Measurements from ENCODE around the gene CAMK2A. TPM values are rescaled to one million over a fixed set of nuclear protein-coding genes. Genes with fewer than 3 reads are reported as not detected.

Gene CAMK2A
- total RNA-seq, 2 donors from 2014 or later, result not detected

GRCh38 chr5:150246835-150247234, 42.7 kb downstream of the CAMK2A start:
- Mint-ChIP-seq H3K27me3 (ENCODE audit: low read depth) (peaks cover 6% of the 10 kb centered on the region), H3K36me3 (ENCODE audit: insufficient read depth in 2 of 2) (no peaks in the 10 kb centered on the region), H3K4me3 (no peak overlapping the region), H3K9me3 (no peaks in the 10 kb centered on the region), H3K4me1 (ENCODE audit: low read depth) (no peaks in the 10 kb centered on the region), H3K27ac (no peak overlapping the region)
- DNase-seq, result no peak
- ATAC-seq (replicated peaks in 1 of 2), result no peak

DNA sequence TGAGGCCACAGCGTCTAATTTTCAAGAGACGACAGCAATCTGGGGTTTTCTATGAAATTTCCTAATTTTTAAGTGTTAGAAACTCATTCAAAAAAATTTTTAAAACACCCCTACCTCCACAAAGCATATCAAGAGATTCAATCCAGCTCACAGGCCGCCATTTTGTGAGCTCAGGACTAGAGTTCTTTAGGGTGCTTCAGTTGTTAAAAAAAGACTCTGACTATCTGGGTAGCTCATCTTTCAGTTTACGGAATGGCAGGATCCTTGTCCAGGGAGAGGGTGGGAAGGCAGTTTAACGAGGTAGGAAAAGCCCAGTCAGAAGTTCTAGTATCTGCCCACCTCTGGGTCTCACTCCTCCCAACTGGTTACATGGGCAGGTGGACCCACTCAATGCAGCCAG, 43.1 kb downstream of the CAMK2A start:
- ATAC-seq (replicated peaks in 1 of 2) (no peak), DNase-seq (no peak)
- Mint-ChIP-seq H3K9me3 (no peaks in the 10 kb centered on the region), H3K36me3 (ENCODE audit: insufficient read depth in 2 of 2) (no peaks in the 10 kb centered on the region), H3K27ac (no peak overlapping the region), H3K4me1 (ENCODE audit: low read depth) (no peaks in the 10 kb centered on the region), H3K27me3 (ENCODE audit: low read depth) (peaks cover 6% of the 10 kb centered on the region), H3K4me3 (no peak overlapping the region)

DNA sequence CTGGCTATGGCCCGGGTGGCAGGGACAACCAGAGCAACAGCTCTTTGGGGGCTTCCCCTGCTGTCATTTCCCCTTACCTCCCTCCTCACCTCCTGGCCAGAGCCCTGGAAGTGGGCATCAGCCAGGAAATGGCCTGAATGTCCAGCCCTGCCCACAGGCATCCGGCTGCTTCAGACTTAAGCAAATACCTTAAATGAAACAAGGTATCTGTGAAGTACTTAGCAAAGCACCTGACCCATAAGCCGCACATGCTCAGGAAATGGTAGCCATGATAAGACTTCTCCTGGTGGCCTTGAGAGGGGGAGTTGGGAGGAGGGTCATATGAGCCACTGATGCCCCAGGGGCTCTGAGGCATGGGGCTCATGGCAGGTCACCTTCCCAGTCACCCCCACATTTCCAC, 43.8 kb downstream of the CAMK2A start:
- ATAC-seq (replicated peaks in 1 of 2) (no peak), DNase-seq (no peak)
- Mint-ChIP-seq H3K9me3 (no peaks in the 10 kb centered on the region), H3K27me3 (ENCODE audit: low read depth) (peaks cover 6% of the 10 kb centered on the region), H3K27ac (no peak overlapping the region), H3K36me3 (ENCODE audit: insufficient read depth in 2 of 2) (no peaks in the 10 kb centered on the region), H3K4me3 (no peak overlapping the region), H3K4me1 (ENCODE audit: low read depth) (no peaks in the 10 kb centered on the region)

- ATAC-seq (replicated peaks in 1 of 2) (no peak), DNase-seq (no peak)
- Mint-ChIP-seq H3K4me1 (ENCODE audit: low read depth) (no peaks in the 10 kb centered on the region), H3K9me3 (no peaks in the 10 kb centered on the region), H3K27ac (no peak overlapping the region), H3K4me3 (no peak overlapping the region), H3K27me3 (ENCODE audit: low read depth) (peaks cover 6% of the 10 kb centered on the region), H3K36me3 (ENCODE audit: insufficient read depth in 2 of 2) (no peaks in the 10 kb centered on the region)
These were observed 44.3 kb downstream of the CAMK2A start for GRCh38 chr5:150245111-150245789.

DNA sequence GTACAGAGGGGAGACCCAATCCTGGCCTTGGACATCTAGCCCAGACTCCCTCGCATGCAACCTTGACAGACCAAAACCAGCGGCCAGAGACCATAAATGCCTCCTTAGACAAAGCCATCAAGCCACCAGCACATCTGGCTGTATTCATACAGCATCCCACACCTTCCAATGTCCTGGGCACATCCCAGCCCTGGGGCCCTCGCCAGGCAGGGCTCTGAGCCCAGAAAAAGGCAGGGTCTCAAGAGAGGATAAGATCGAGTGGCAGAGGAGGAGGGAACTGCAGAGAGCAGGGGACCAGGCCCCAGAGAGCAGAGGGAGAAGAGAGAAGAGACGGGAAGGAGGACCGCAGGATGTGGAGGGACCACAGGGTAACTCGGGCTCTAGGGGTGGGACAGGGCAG, 45.4 kb downstream of the CAMK2A start:
- H3K4me3 Mint-ChIP-seq, result no peak overlapping the region
- no peak overlapping the region for H3K27ac Mint-ChIP-seq
- H3K4me1 Mint-ChIP-seq (ENCODE audit: low read depth), result no peaks in the 10 kb centered on the region
- H3K36me3 Mint-ChIP-seq (ENCODE audit: insufficient read depth in 2 of 2), result no peaks in the 10 kb centered on the region
- ATAC-seq (replicated peaks in 1 of 2) (no peak), DNase-seq (no peak)
- no peaks in the 10 kb centered on the region for H3K9me3 Mint-ChIP-seq
- peaks cover under 1% of the 10 kb centered on the region for H3K27me3 Mint-ChIP-seq (ENCODE audit: low read depth)

- no peak for DNase-seq
- Mint-ChIP-seq H3K4me1 (ENCODE audit: low read depth) (no peaks in the 10 kb centered on the region), H3K27ac (no peak overlapping the region), H3K9me3 (no peaks in the 10 kb centered on the region), H3K36me3 (ENCODE audit: insufficient read depth in 2 of 2) (no peaks in the 10 kb centered on the region), H3K27me3 (ENCODE audit: low read depth) (no peaks in the 10 kb centered on the region), H3K4me3 (no peak overlapping the region)
- no peak for ATAC-seq (replicated peaks in 1 of 2)
These were observed 46.0 kb downstream of the CAMK2A start for GRCh38 chr5:150243590-150243989.

DNA sequence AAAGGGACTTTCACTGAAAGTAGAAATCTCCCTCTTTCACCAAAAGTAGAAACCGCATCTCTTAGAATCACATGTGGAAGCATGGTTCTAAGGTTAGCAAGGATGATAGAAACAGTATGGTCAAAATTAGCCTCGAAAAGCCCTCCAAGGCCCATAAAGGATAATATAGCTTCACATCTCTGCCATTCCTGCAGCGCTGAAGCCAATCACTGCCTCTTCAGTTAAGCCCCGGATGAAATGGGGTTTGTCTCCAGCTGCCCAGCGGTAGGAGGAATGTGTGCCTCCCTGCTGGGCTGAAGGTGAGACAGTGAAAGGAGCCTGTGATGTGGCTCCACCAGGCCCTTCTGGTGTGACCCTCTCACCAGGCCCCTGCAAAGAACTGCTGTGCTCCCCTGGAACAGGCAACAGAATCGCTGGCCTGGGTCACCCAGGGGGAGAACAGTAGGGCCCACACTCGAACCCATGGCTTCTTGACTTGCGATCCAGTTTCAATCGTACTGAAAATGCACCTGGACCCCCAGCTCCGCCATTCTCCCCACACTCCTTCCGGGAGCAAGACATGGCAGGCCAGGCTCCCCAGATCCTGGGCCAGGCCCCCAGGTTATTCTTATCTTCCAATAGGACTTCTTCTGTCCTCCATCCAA, 47.2 kb downstream of the CAMK2A start:
- no peak for DNase-seq
- ATAC-seq (replicated peaks in 1 of 2), result no peak
- no peak overlapping the region for H3K4me3 Mint-ChIP-seq
- H3K27me3 Mint-ChIP-seq (ENCODE audit: low read depth), result no peaks in the 10 kb centered on the region
- no peaks in the 10 kb centered on the region for H3K36me3 Mint-ChIP-seq (ENCODE audit: insufficient read depth in 2 of 2)
- no peaks in the 10 kb centered on the region for H3K4me1 Mint-ChIP-seq (ENCODE audit: low read depth)
- H3K27ac Mint-ChIP-seq, result no peak overlapping the region
- no peaks in the 10 kb centered on the region for H3K9me3 Mint-ChIP-seq

DNA sequence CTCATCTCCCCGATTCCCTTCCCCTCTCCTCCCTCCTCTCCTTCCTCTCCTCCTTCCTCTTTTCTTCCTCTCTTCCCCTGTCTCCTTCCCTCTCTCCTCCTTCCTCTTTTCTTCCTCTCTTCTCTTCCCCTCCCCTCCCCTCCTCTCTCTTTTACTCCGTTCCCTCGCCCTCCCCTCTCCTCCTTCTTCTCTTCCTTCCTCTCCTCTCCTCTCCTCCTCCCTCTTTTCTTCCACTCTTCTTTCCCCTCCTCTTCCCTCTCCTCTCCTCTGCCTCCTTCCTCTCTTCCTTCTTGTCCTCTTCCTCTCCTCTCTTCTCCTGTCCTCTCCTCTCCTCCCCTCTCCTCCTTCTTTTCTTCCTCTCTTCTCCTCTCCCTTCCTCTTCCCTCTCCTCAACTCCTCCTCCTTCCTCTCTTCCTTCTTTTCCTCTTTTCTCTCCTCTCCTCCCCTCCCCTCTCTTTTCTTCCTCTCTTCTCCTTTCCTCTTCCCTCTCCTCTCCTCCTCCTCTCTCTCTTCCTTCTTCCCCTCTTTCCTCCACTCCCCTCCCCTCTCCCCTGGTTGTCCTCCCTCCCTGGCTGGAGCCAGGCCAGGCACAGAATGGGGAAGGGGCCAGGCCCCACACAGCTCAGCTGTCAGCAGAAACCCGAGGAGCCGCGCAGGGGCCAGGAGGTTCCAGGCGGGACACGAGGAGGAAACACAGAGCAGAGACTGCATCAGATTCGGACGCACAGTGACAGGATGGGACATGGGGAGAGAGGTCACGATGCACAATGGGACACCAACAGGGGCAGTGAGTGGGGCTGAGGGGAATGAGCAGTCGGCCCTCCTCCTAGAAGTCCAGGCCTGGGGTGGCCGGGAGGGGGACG, 48.0 kb downstream of the CAMK2A start:
- ATAC-seq (replicated peaks in 1 of 2) (no peak), DNase-seq (no peak)
- no peaks in the 10 kb centered on the region for H3K9me3 Mint-ChIP-seq
- H3K4me3 Mint-ChIP-seq, result no peak overlapping the region
- H3K27me3 Mint-ChIP-seq (ENCODE audit: low read depth), result no peaks in the 10 kb centered on the region
- no peak overlapping the region for H3K27ac Mint-ChIP-seq
- H3K36me3 Mint-ChIP-seq (ENCODE audit: insufficient read depth in 2 of 2), result no peaks in the 10 kb centered on the region
- no peaks in the 10 kb centered on the region for H3K4me1 Mint-ChIP-seq (ENCODE audit: low read depth)

DNA sequence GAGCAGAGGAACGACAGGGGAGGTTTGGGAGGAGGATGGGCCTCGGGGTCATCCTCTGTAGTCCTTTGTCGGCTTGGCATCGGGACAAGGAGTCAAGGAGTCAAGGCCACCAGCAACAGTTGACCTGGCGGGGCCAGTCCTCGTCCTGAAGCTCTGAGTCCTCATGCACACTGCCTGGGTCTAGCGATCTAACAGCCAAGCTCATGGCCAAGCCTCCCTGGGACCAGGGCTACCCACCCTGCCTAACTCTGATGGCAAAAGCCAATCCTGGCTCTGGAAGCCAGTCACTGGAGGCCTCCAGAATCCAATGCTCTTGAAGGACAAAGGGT, 49.8 kb downstream of the CAMK2A start:
- Mint-ChIP-seq H3K27me3 (ENCODE audit: low read depth) (no peaks in the 10 kb centered on the region), H3K4me3 (no peak overlapping the region), H3K4me1 (ENCODE audit: low read depth) (no peaks in the 10 kb centered on the region), H3K36me3 (ENCODE audit: insufficient read depth in 2 of 2) (no peaks in the 10 kb centered on the region), H3K27ac (no peak overlapping the region), H3K9me3 (no peaks in the 10 kb centered on the region)
- DNase-seq, result no peak
- no peak for ATAC-seq (replicated peaks in 1 of 2)

DNA sequence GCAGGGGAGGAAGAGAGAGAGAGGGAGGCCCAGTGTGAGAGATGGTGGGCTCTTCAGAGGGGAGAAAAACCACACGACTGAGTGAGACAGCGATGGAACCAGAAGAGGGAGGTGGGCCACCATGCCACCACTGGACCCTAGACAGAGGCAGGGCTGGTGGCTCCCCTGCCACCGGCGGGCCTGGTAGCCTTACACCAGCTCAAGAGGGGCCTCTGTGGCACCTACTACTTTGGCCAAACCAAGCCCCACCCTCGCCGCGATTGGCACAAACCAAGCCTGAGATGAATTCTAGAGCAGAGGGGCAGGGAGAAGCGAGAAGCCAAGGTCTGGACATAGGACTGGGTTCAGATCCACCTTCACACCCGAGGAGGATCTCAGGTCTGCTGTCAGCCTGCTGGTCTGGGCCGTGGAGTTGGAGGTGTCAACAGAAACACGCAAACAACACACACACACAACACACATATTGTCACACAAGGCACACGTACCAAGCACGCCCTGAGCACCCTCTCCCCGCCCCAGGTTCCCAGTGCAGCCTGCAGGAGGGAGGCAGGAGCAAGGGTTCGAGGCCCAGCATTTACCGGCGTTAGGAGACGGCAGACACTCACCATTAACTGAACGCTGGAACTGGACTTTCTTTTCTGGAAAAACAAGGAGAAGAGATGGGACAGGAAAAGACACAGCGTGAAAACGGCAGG, 50.3 kb downstream of the CAMK2A start:
- Mint-ChIP-seq H3K4me3 (no peak overlapping the region), H3K27ac (no peak overlapping the region)

DNA sequence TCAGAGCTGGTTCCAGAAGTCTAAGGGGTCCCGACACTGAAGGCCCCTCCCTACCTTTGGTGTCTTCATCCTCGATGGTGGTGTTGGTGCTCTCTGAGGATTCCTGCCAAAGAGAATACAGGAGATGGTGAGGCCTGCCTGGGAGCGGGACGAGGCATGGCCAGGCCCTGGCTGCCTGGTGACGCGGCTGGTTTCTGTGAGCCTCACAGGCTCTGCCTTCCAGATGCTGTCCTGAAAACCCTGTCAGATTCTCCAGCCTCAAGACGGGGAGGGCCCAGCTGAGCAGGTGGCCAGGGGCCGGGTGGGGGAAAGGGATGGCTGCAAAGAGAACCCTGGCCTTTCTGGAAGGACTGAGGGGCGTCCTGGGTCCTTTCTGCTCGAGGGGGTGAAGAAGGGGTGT, 50.9 kb downstream of the CAMK2A start:
- ATAC-seq (replicated peaks in 1 of 2) (no peak), DNase-seq (no peak)
- no peaks in the 10 kb centered on the region for H3K36me3 Mint-ChIP-seq (ENCODE audit: insufficient read depth in 2 of 2)
- H3K27me3 Mint-ChIP-seq (ENCODE audit: low read depth), result no peaks in the 10 kb centered on the region
- no peaks in the 10 kb centered on the region for H3K9me3 Mint-ChIP-seq
- no peak overlapping the region for H3K4me3 Mint-ChIP-seq
- H3K4me1 Mint-ChIP-seq (ENCODE audit: low read depth), result no peaks in the 10 kb centered on the region
- H3K27ac Mint-ChIP-seq, result no peak overlapping the region

More for the DNA sequence above, 50.3 kb downstream of the CAMK2A start:
- H3K4me1 Mint-ChIP-seq (ENCODE audit: low read depth), result no peaks in the 10 kb centered on the region
- no peaks in the 10 kb centered on the region for H3K36me3 Mint-ChIP-seq (ENCODE audit: insufficient read depth in 2 of 2)
- no peaks in the 10 kb centered on the region for H3K27me3 Mint-ChIP-seq (ENCODE audit: low read depth)
- no peaks in the 10 kb centered on the region for H3K9me3 Mint-ChIP-seq
- no peak for DNase-seq
- no peak for ATAC-seq (replicated peaks in 1 of 2)

- no peak overlapping the region for H3K27ac Mint-ChIP-seq
- no peak overlapping the region for H3K4me3 Mint-ChIP-seq
- no peaks in the 10 kb centered on the region for H3K4me1 Mint-ChIP-seq (ENCODE audit: low read depth)
- DNase-seq (no peak), ATAC-seq (replicated peaks in 1 of 2) (no peak)
- H3K36me3 Mint-ChIP-seq (ENCODE audit: insufficient read depth in 2 of 2), result no peaks in the 10 kb centered on the region
- no peaks in the 10 kb centered on the region for H3K9me3 Mint-ChIP-seq
- no peaks in the 10 kb centered on the region for H3K27me3 Mint-ChIP-seq (ENCODE audit: low read depth)
These were observed 52.4 kb downstream of the CAMK2A start for GRCh38 chr5:150236981-150237754.
